Fibroblast of skin of right quadriceps (primary cell): ENCODE data around the gene STXBP5.

ENCODE experiments used
- DNase-seq: peaks from one replicate; pipeline ENCODE4 v3.0.0-alpha.2; 2013

The STXBP5 gene

DNA sequence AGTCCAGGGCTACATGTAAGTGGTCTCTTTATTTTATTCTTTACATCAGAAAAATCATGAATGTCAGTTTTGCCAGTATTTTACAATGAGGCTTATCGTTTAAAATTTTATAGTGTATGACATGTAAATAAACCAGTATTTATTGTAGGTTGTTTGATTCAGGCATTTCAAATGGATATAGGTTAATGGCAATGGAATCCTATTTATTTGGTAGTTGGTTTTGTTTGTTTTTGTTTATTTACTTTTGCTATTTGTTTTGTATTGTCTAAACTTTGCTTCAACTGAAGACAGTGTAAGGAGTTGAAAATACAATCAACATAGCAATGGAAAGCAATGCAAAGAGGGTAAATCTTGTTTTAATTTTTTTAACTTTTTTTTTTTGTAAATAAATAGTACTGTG, 185.2 kb downstream of the STXBP5 start:
- DNase-seq = no peak

DNA sequence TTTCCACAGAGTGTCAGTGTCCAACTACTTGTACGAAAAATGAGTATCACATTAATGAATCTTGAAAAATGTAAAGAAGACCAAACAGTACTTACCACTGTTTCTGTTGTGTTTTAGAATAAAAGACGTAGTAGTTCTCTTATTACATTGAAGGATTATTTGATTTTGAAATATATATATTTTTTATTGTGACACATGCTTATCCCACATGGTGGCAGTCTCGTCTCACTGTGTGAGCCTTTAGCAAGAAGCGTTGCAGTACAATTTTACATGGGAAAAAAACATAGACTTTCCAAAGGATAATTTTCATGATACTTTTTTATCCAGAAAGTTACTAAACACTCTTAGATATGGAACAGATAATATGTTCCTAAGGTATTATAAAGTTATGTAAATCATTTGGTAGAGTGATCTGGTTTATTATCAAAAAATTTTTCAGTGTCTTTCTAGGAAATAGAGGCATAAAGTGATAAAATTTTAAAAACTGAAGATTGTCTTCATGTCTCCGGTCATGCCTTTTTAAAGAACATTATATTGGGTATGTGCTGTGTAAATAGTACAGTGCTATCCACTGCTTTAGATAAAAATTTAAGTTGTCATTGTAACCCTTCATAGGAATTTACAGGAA, 186.8 kb downstream of the STXBP5 start:
- DNase-seq = peak; percentile 20

DNA sequence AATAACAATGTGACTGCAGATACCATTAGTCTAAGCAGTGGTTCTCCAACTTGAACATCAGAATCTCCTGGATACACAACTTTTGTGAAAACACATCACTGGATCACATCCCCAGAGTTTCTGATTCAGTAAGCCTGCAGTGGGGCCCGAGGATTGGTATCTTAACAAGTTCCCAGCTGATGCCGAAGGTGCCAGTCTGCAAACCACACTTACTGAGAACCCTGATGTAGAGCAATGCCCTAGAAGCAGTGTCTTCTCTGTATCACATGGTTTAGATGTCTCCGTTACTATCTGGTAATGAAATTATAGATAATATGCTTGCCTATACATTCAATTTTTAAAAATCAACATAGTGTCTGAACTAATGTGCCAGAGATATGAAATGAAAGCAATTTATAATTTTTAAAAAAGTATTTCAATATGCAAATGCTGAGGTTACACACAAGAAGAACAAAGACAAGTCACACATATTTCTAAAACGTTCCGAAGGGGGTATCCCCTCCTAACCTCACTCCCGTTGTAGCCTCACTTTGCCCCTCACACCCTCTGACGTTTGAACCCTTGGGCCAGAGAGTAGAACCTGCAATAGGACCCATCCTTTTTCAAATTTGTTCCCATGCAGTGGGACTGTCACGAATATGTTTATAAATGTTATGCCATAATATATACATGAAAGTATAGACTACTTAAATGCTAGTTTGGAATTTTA, 188.9 kb downstream of the STXBP5 start:
- DNase-seq = no peak

DNA sequence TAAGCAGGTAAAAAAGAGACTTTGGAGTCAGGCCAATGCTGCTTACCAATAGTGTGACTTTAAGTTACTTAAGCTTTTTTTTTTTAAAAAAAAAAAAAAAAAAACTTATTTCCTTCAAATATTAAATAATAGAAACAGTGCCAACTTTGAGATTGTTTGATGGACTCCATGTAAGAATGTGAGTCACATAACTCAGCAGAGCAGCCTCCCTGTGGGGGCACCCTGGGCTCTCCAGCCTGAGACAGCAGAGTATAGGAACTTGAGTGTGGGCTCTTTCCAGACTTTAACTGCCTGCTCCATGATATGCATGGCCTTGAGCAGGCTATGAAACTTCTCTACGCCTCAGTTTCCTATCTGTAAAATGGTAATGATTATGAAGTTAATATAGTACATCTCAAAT, 190.9 kb downstream of the STXBP5 start:
- peak; percentile 14 for DNase-seq

DNA sequence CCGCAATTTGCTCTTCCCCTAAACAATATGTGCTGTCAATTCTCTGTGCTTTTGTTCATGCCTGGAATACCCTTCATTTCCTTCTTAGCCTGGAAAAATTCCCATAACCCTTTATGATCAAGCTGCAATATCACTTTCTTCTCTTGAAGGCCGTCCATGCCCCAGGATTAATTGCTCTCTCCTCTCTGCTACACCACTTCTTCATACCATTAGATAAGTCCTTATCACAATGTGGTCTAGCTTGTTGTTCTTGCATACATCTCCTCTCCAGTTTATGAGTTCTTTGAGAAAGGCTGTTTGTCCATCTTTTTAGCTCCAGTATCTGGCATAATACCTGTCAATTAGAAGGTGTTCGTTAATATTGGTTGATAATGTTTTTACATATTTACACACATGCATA, 193.1 kb downstream of the STXBP5 start:
- no peak for DNase-seq

DNA sequence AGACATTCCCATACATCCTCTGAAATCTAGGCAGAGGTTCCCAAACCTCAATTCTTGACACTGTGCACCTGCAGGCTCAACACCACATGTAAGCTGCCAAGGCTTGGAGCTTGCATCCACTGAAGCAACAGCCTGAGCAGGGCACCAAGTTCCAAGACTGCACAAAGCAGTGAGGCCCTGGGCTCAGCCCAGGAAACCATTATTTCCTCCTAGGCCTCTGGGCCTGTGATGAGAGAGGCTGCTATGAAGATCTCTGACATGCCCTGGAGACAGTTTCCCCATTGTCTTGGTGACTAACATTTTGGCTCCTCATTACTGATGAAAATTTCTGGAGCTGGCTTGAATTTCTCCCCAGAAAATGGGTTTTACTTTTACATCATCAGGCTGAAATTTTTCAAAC, 196.8 kb downstream of the STXBP5 start:
- DNase-seq = no peak

DNA sequence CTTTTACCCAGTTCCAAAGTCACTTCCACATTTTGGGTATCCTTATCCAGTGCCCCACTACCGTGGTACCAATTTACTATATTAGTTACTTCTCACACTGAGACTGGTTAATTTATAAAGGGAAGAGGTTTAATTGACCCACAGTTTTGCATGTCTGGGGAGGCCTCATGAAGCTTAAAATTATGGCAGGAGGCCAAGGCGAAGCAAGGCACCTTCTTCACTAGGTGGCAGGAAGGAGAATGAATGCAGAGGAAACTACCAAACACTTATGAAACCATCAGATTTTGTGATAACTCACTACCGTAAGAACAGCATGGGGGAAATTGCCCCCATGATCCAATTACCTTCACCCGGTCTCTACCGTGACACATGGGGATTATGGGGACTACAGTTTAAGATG, 197.6 kb downstream of the STXBP5 start:
- DNase-seq = no peak

DNA sequence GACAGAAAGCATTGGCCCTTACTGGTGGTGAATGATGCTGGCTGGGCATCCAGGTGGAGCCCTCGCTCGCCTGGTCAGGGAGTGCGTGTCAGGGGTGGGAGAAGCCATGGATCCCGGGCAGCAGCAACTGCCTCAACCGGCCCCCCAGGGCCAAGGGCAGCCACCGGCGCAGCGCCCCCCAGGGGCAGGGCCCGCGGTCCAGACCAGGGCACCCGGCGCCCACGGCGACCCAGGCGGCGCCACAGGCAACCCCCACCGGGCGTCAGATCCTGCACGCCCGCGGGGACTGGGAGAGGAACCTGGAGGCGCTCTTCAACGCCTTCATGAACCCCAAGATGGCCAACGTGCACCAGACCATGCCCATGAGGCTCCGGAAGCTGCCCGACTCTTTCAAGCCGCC, 202.6 kb downstream of the STXBP5 start:
- DNase-seq = no peak

DNA sequence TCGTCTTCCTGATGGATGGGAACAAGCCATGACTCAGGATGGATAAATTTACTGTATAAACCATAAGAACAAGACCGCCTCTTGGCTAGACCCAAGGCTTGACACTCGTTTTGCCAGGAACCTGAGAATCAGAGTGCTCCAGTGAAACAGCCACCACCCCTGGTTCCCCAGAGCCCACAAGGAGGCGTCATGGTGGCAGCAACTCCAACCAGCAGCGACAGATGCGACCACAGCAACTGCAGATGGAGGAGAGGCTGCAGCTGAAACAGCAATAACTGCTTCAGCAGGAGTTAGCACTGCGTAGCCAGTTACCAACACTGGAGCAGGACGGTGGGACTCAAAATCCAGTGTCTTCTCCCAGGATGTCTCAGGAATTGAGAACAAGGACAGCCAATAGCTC, 203.4 kb downstream of the STXBP5 start:
- DNase-seq = no peak

DNA sequence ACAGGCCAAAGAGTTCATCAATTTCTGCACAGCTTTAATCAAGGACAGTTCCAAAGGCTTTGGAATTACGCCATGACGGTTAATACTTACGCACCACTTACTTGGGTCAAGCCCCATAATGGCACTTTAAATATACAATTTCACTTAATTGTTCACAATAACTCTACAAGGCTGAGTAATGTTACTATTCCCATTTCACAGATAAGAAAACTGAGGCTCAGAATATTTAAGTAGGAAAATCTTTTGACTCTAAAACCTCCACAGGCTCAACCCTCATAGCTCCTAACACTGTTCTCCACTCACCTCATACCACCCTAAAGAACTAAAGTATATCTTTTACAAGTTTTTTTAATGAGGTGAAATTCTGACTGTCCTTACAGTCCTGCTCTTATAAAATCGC, 212.4 kb downstream of the STXBP5 start:
- DNase-seq = no peak

DNA sequence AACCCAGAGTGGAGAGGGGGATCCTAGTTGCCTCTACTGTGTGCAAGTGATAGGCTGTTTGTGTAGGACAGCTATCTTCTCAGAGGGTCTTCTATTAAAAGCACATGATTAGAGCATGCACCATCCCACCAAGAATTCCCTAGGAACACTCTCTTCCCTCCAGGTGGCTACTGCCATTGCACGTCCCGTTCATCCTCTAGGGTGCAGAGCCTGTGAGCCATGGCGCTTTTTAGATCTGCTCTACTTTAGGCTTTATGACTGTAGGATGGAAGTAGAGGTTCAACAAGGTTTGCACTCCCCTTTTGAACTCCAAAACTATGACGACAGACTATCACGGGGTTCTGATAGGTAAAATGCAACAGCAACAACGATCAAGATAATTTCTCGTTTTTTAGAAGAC, 213.7 kb downstream of the STXBP5 start:
- no peak for DNase-seq

DNA sequence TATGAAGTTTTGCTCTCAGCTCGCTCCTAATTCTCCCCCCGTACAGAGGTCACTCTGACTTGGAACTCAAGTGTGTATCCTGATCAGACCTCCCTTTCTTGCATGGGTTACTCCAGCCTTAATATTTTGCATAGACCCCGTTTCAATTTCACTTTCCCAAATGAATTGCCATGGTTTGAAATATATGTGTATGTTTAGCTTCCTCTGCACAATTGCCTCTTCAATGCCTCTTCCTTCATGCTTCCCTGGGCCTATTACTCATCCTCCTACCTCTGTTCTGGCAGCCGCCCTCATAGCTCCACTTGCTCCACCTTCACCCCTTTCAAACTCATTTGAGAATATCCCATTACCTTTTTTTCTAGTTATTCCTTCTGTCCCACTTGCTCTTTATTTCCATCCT, 214.3 kb downstream of the STXBP5 start:
- DNase-seq = no peak

DNA sequence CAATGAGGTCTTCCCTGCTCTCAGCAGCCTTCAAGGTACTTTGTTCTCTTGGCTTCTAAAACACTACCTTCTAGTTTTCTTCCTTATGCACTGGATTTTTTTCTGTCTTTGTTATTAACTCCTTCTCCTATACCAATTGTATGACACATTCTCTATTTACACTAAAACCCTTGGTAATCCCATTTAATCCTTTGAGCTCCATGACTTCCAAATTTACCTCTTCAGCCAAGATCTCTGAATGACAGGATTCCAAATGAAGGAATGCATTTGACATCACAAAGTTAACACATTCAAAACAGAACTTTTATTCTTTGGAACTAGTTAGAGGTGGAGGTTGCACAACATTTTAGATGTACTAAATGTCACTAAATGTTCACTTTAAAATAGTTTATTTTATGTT, 217.7 kb downstream of the STXBP5 start:
- no peak for DNase-seq

DNA sequence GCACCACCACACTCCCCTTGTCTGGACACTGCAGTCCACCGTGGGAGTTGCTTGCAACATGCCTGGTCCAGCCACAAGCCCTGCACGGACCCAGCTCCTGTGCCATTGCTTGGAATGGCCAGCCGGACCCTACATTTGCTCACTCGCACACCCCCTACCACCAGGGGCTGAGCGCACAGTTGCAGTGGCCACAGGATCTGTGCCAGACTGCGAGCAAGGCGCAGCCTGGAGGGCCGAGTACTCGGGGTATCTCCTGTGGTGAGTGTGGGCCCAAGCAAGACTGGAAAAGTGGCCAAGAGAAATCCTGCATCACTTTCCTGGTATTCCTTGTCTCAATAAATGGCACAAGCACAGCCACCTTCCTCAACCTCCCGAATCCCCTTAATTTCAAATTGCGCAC, 218.9 kb downstream of the STXBP5 start:
- DNase-seq = no peak

DNA sequence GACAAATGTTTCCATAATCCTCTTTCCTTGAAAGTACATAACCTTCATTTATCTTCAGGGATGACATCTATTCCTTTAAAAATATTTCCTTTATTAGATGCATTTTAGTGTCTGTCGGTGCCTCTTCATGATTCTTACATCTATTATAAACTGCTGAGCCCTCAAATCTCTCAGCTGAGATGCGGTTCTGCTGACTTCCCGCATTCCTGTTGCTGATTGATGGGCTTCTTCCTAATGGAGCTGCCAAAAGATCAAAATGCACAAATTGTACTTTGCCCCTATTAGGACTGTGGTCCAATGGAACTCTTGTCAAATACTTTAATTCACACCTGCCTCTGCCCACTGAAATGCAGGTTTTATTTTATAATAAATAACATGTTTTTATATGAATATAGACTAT, 225.6 kb downstream of the STXBP5 start:
- no peak for DNase-seq

DNA sequence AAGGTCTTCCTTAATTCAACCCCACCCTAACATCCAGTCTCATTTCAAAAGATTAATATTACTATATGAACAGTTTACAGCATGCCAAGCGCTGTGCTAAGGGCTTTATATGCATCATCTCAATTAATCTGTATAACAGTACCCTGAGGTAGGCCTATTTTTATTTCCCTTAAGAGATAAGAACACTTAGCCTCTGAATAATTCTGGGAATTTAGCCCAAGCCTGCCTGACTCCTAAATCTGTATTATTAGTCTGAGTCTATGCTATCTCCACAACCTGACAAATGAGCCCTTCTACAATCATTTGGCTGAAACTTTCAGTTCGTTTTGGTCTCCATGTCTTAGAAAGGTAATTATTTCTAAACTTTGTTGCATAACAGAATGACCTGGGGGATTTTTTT, 226.6 kb downstream of the STXBP5 start:
- DNase-seq = no peak

DNA sequence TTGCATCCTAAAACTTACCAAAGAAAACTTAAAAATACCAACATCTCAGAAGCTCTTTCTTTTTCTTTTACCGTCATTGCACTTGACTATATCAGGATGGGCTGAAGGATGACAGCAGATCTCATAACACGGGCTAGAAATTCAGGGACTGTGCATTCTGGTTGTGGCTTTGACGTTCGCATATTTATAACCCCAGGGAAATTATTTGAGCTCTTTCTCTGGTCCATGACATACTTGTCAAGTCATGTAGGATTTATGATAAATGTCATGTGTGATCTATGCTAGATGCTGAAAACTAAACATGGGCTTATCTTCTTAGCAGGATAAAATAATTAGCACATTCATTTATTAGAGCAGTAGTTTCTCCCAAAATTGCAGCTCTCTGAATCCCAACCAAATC, 229.9 kb downstream of the STXBP5 start:
- DNase-seq = no peak

DNA sequence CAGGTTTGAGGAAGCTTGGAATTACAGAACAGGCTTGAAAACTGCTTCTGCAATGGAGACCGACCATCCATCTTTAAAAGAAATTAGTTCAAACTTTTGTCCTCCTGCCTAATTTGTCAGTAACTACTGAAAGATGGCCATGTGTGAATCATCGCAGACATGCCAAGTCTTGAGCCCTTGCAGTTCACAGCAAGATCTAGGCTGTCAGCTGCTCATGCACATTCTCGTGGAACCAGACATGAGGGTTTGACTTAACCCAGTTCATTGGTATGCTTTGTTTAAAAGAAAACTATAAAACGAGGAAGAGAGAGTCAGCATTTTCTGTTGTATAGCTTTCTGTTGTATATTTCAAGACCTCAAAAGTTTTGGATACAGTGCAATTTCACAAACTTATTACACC, 230.3 kb downstream of the STXBP5 start:
- DNase-seq = no peak

DNA sequence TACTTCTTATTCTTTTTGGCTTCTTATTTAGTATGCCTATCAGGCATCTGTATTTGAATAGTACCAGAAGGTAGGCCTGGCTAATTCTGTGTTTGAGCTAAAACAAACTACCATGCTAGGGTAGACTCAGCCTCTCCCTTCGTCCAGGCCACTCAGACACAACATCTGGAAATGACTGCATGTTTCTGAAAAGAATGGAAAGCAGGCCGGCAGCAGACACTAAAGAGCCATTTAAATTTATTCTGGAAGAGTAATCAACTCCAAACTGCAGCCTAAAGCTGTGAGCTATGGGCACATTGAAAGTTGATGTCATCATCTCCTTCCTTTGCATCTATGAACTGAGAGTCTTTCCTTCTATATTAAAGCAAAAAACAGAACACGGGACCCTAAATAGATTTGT, 233.4 kb downstream of the STXBP5 start:
- DNase-seq = no peak

DNA sequence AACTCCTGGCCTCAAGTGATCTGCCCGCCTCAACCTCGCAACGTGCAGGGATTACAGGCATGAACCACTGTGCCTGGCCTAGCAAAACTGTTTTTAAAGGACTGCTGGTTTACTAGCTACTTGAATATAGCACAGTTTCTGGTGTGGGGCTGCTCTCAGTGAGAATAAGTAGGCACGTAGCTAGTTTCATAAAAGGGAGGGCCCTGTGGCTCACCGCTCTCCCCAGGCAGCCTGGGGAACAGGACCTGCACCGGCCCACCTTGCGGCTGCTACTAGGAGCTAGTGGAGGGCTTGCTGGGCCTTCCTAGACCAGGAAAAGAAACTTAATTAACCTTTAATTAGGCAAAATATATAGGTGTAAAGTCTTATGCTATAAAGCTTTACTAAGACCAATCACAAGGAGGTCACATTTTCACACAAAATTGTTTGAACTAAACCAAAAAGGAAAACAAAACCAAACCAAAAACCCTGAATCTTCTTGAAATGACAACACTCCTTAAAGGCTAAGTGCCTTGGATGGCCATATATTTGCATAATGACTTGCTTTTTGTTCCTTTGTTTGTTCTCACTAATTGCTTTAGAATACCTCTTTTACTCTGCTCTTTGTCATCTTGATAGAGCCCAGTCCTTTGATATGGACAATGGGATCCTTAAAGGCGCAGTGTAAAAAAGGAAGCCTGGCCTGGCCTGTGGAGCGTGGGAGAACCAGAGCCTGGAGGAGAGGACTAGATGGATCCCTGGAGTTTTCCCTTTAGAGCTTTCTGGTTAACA, 234.7 kb downstream of the STXBP5 start:
- no peak for DNase-seq
